GM23338 (cell line): ENCODE data around the gene GSTM2. TPM values are rescaled to one million over a fixed set of nuclear protein-coding genes. Genes with fewer than 3 reads are reported as not detected.

Experiments used
- ATAC-seq: fragments of 200-7000 bp; cut with Tn5 transposase; 3 replicates; pipeline ENCODE4 v1.9.1; 2020
- DNase-seq: peaks from one replicate; pipeline ENCODE4 v3.0.0-alpha.2; 2015; ENCODE audit warnings: low spot score
- H2AFZ ChIP-seq: fragments of 200-600 bp; sonication (generic); 2 replicates; pipeline ENCODE4 v1.8.0; 2016; ENCODE audit warnings: antibody characterized with exemption, mild to moderate bottlenecking, moderate library complexity
- H3F3A ChIP-seq: fragments of 200-600 bp; sonication (generic); replicated peaks from 2 replicates; pipeline ENCODE4 v1.8.0; 2017; ENCODE audit warnings: antibody characterized with exemption, mixed run types, low read depth
- H3K27ac ChIP-seq: fragments of 200-600 bp; sonication (generic); 2 replicates; pipeline ENCODE4 v1.6.1; 2016; ENCODE audit warnings: low read depth
- H3K27me3 ChIP-seq: fragments of 200-600 bp; sonication (generic); 2 replicates; pipeline ENCODE4 v1.8.0; 2016; ENCODE audit warnings: mild to moderate bottlenecking, mixed run types, moderate library complexity; ENCODE audit not compliant: insufficient read depth
- H3K36me3 ChIP-seq: fragments of 200-600 bp; sonication (generic); 2 replicates; pipeline ENCODE4 v1.8.0; 2016; ENCODE audit warnings: mild to moderate bottlenecking; ENCODE audit not compliant: insufficient read depth
- H3K4me1 ChIP-seq: fragments of 200-600 bp; sonication (generic); 2 replicates; pipeline ENCODE4 v1.8.0; 2016; ENCODE audit warnings: mild to moderate bottlenecking, moderate library complexity; ENCODE audit not compliant: insufficient read depth
- H3K4me2 ChIP-seq: fragments of 200-600 bp; sonication (generic); 2 replicates; pipeline ENCODE4 v1.7.1; 2017; ENCODE audit warnings: mixed run types
- H3K4me3 ChIP-seq: fragments of 200-600 bp; sonication (generic); 2 replicates; pipeline ENCODE4 v1.6.1; 2016; ENCODE audit warnings: mixed run types
- H3K79me2 ChIP-seq: fragments of 200-600 bp; sonication (generic); replicated peaks from 2 replicates; pipeline ENCODE4 v1.8.0; 2017; ENCODE audit warnings: mild to moderate bottlenecking; ENCODE audit not compliant: insufficient read depth
- H3K9me2 ChIP-seq: fragments of 200-600 bp; sonication (generic); 2 replicates; pipeline ENCODE4 v1.8.0; 2017; ENCODE audit not compliant: insufficient read depth
- H4K20me1 ChIP-seq: fragments of 200-600 bp; sonication (generic); replicated peaks from 2 replicates; pipeline ENCODE4 v1.8.0; 2017; ENCODE audit warnings: mild to moderate bottlenecking; ENCODE audit not compliant: insufficient read depth
- H3K27ac Mint-ChIP-seq: 2 replicates; pipeline ENCODE4 v1.8.0; 2020; ENCODE audit warnings: inconsistent platforms, mild to moderate bottlenecking, moderate library complexity, mixed read lengths
- H3K27me3 Mint-ChIP-seq: 3 replicates; pipeline ENCODE4 v1.8.0; 2022; ENCODE audit warnings: low read depth, mild to moderate bottlenecking, moderate library complexity, mixed read lengths, inconsistent platforms; ENCODE audit not compliant: insufficient read depth, poor library complexity
- H3K36me3 Mint-ChIP-seq: 3 replicates; pipeline ENCODE4 v1.8.0; 2021; ENCODE audit warnings: low read depth, mild to moderate bottlenecking, inconsistent platforms, moderate library complexity, mixed read lengths
- H3K4me1 Mint-ChIP-seq: 3 replicates; pipeline ENCODE4 v1.8.0; 2020; ENCODE audit warnings: mild to moderate bottlenecking, inconsistent platforms, mixed read lengths
- H3K4me3 Mint-ChIP-seq: 3 replicates; pipeline ENCODE4 v1.8.0; 2021; ENCODE audit warnings: moderate library complexity, mild to moderate bottlenecking, inconsistent platforms, mixed read lengths
- H3K9me3 Mint-ChIP-seq: 3 replicates; pipeline ENCODE4 v1.8.0; 2020; ENCODE audit warnings: moderate library complexity, mild to moderate bottlenecking, inconsistent platforms, mixed read lengths
- CREB1 ChIP-seq: fragments of 250-450 bp; sonication (Bioruptor Pico); IDR thresholded peaks from 2 replicates; pipeline ENCODE4 v1.5.0; 2020; ENCODE audit warnings: low read depth, mild to moderate bottlenecking, moderate library complexity
- CTCF ChIP-seq, 2 experiments: fragments of 200-600 bp in 1 of 2; sonication (generic) in 1 of 2; conservative IDR thresholded peaks; 2 replicates each; pipeline versions ENCODE4 v1.5.1 to v1.6.1; 2016 to 2017; ENCODE audit warnings: antibody characterized with exemption in 2 of 2, low read depth in 2 of 2, mild to moderate bottlenecking in 2 of 2, moderate library complexity in 1 of 2
- EZH2phosphoT487 ChIP-seq: fragments of 200-600 bp; sonication (generic); IDR thresholded peaks from one replicate; pipeline ENCODE4 v1.8.1; 2018; ENCODE audit warnings: antibody characterized with exemption; ENCODE audit not compliant: unreplicated experiment
- JUNB ChIP-seq: IDR thresholded peaks from one replicate; pipeline ENCODE4 v1.6.1; 2016; ENCODE audit warnings: antibody characterized with exemption; ENCODE audit not compliant: unreplicated experiment
- NANOG ChIP-seq: IDR thresholded peaks from 2 replicates; pipeline ENCODE4 v1.6.1; 2016; ENCODE audit warnings: antibody characterized with exemption, borderline replicate concordance
- POLR2AphosphoS5 ChIP-seq: IDR thresholded peaks from 2 replicates; pipeline ENCODE4 v1.6.1; 2016; ENCODE audit warnings: antibody characterized with exemption, low read depth
- STAT1 ChIP-seq: IDR thresholded peaks from one replicate; pipeline ENCODE4 v1.6.1; 2016; ENCODE audit warnings: antibody characterized with exemption; ENCODE audit not compliant: unreplicated experiment
- ZNF114 ChIP-seq: fragments of 250-450 bp; sonication (Bioruptor Pico); IDR thresholded peaks from 2 replicates; pipeline ENCODE4 v1.5.0; 2020; ENCODE audit warnings: mild to moderate bottlenecking, moderate library complexity
- ZNF331 ChIP-seq: fragments of 250-450 bp; sonication (Bioruptor Pico); IDR thresholded peaks from 2 replicates; pipeline ENCODE4 v1.5.0; 2020; ENCODE audit warnings: low read depth, mild to moderate bottlenecking, moderate library complexity
- ZNF462 ChIP-seq: fragments of 250-450 bp; sonication (Bioruptor Pico); IDR thresholded peaks from 2 replicates; pipeline ENCODE4 v1.5.0; 2020; ENCODE audit warnings: mild to moderate bottlenecking, moderate library complexity
- polyA plus RNA-seq: library from polyadenylated mRNA; unstranded; fragments of >200 nt; fragmentation: Nextera tagmentation; extraction: Ambion mirVana; gene quantifications from 2 replicates; pipeline ENCODE4 v1.2.1, GENCODE V29; 2016
- total RNA-seq: library from RNA; depleted of rRNA; stranded (reverse); fragments of >200 nt; shearing (Covaris generic); gene quantifications from 2 replicates; pipeline ENCODE4 v1.2.3, GENCODE V29; 2014
- TF ChIP-seq, protein P1 (sequence below): IDR thresholded peaks from one replicate; pipeline ENCODE4 v1.6.1; 2018; ENCODE audit warnings: antibody characterized with exemption; ENCODE audit not compliant: unreplicated experiment
- TF ChIP-seq, protein P2 (sequence below): IDR thresholded peaks from 2 replicates; pipeline ENCODE4 v1.6.1; 2016; ENCODE audit warnings: antibody characterized with exemption

Gene GSTM2
- total and polyA plus RNA-seq, 2 experiments from 2014 or later, result 8.9 to 16.0 TPM

GRCh38 chr1:109689844-109690405, 22.1 kb downstream of the GSTM2 start (continued):
- TF ChIP-seq ZNF462 (CRISPR knock-in tag) (no peak), NANOG (no peak), ZNF114 (CRISPR knock-in tag) (no peak), STAT1 (no peak), POLR2AphosphoS5 (no peak)
- TF ChIP-seq, protein P1, sequence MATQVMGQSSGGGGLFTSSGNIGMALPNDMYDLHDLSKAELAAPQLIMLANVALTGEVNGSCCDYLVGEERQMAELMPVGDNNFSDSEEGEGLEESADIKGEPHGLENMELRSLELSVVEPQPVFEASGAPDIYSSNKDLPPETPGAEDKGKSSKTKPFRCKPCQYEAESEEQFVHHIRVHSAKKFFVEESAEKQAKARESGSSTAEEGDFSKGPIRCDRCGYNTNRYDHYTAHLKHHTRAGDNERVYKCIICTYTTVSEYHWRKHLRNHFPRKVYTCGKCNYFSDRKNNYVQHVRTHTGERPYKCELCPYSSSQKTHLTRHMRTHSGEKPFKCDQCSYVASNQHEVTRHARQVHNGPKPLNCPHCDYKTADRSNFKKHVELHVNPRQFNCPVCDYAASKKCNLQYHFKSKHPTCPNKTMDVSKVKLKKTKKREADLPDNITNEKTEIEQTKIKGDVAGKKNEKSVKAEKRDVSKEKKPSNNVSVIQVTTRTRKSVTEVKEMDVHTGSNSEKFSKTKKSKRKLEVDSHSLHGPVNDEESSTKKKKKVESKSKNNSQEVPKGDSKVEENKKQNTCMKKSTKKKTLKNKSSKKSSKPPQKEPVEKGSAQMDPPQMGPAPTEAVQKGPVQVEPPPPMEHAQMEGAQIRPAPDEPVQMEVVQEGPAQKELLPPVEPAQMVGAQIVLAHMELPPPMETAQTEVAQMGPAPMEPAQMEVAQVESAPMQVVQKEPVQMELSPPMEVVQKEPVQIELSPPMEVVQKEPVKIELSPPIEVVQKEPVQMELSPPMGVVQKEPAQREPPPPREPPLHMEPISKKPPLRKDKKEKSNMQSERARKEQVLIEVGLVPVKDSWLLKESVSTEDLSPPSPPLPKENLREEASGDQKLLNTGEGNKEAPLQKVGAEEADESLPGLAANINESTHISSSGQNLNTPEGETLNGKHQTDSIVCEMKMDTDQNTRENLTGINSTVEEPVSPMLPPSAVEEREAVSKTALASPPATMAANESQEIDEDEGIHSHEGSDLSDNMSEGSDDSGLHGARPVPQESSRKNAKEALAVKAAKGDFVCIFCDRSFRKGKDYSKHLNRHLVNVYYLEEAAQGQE, result no peak

- H3K9me2 ChIP-seq, result no peaks in the 10 kb centered on the region
- no peaks in the 10 kb centered on the region for H3K36me3 Mint-ChIP-seq
- TF ChIP-seq CTCF (conservative IDR thresholded peaks at IDR 0.05; ENCODE audit: low read depth in 2 of 2) (no peak), NANOG (no peak), EZH2phosphoT487 (no peak), POLR2AphosphoS5 (no peak), JUNB (no peak), STAT1 (no peak), CREB1 (CRISPR knock-in tag) (no peak), ZNF114 (CRISPR knock-in tag) (no peak), ZNF331 (CRISPR knock-in tag) (no peak)
- TF ChIP-seq, protein P2, sequence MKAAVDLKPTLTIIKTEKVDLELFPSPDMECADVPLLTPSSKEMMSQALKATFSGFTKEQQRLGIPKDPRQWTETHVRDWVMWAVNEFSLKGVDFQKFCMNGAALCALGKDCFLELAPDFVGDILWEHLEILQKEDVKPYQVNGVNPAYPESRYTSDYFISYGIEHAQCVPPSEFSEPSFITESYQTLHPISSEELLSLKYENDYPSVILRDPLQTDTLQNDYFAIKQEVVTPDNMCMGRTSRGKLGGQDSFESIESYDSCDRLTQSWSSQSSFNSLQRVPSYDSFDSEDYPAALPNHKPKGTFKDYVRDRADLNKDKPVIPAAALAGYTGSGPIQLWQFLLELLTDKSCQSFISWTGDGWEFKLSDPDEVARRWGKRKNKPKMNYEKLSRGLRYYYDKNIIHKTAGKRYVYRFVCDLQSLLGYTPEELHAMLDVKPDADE, result no peak
Observed at GRCh38 chr1:109691759-109692158, 23.9 kb downstream of the GSTM2 start.

More at GRCh38 chr1:109691759-109692158, 23.9 kb downstream of the GSTM2 start:
- Histone ChIP-seq H3K79me2 (no peaks in the 10 kb centered on the region), H3K4me3 (no peak overlapping the region), H3F3A (no peaks in the 10 kb centered on the region), H4K20me1 (no peaks in the 10 kb centered on the region), H2AFZ (no peak overlapping the region), H3K4me1 (no peaks in the 10 kb centered on the region), H3K27ac (no peak overlapping the region), H3K27me3 (no peaks in the 10 kb centered on the region), H3K36me3 (no peaks in the 10 kb centered on the region), H3K4me2 (no peak overlapping the region)
- ATAC-seq, result no peak
- H3K4me1 Mint-ChIP-seq, result no peaks in the 10 kb centered on the region
- H3K9me3 Mint-ChIP-seq, result no peaks in the 10 kb centered on the region
- no peak overlapping the region for H3K4me3 Mint-ChIP-seq
- no peak overlapping the region for H3K27ac Mint-ChIP-seq
- no peak for DNase-seq
- H3K27me3 Mint-ChIP-seq, result no peaks in the 10 kb centered on the region
